ENCODE data around the gene DDX39B.
A peak's percentile ranks its signal among the peaks of the same experiment; 100 is the strongest.
"Not testable (repeated sequence)": the region's sequence is repeated elsewhere in the genome, so short reads cannot be mapped to it uniquely, and the experiment has no call there.

DDX39B gene

DNA sequence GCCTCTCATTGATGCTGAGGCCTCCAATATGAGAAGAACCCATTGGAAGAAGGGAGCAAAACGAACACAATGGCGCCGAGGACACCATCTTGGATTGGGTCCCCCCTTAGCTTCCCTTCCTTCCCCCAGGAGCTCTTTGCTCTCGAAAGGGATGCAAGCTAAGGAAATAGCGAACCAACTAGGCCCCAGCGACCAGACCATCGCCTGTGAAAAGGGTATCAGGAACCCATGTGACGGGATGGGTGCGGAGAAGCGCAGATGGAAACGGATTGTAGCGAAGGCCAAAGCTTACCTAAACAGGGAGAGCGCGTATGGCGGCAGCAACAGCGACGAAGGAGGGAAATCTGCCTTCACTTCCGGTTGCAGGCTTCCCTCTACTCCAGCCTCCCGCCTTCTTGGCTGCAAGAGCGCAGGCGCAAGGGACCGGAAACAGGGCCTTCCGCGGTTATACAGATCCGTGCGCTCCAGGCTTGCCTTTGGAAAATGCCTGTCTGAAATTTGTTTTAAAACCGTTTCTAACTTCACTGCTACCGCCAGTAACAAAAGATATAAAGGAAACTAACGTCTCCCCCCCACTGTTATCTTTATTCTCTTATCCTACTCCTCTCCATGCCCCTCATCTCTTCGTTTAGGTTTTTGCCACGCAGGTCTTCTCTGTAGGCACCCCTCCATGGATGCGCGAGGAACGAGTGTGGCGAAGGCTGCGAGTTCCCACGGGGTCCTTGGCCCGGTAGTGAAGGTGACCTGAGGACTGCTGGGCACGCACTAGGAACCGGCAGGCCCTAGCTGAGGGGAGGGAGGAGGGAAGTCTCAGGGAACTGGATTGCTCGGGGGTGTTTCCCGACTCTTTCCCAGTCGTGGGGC is at the start of gene DDX39B:
TSS of gene DDX39B (minus strand) at position 346 of the 864 bp plus-strand sequence. CDS start 1,471 bp downstream, outside the sequence.
- DNase-seq = peak; percentile 87

DNA sequence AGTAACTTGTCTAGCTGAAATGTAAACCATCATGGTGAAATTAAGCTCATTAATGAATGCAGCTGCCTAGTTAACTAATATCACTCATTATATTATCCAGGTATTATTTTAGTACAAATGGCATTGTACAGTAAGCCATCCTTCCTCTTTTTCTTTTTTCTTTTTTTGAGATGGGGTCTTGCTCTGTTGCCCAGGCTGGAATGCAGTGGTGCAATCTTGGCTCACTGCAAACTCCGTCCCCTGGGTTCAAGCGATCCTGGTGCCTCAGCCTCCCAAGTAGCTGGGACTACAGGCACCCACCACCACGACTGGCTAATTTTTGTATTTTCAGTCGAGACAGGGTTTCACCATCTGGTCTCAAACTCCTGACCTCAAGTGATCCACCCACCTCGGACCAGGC is 48.9 kb upstream of the DDX39B start:
- not testable (repeated sequence) for DNase-seq

DNA sequence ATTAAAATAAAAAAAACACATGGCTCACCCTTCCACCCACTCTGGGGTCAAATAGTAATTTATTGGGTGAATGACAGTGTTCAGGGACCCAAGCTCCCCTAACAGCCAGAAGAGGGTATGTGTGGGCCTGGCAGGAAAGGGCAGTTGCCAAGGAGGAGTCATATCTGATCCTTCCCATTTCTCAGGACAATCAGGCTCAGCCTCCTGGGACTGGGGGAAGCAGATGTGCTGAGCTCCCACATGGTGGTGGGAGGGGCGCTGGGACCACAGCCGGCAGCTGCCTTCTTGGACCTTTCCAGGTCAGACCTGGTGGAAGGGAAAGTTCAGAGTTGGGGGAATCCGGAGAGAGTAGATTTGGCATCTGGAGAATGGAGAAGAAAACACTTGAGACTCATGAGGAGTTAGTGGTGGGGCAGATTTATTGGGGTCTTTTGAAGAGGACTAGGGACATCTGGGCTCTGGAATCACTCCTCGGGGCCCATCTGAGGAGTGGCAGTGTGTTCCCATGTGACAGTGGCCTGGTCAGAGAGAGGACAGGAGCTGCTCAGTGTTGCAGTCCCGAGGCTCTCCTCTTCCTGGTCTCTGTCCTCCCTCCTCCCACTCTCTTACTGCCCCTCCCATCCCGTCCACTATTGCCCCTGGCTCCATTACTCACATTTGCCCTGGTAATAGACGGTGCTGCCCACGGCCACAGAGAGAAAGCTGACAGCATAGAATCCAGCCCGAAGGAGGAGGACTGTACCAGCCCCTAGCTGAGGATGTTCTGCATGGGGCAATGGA is 47.3 kb upstream of the DDX39B start:
- DNase-seq = no peak

DNA sequence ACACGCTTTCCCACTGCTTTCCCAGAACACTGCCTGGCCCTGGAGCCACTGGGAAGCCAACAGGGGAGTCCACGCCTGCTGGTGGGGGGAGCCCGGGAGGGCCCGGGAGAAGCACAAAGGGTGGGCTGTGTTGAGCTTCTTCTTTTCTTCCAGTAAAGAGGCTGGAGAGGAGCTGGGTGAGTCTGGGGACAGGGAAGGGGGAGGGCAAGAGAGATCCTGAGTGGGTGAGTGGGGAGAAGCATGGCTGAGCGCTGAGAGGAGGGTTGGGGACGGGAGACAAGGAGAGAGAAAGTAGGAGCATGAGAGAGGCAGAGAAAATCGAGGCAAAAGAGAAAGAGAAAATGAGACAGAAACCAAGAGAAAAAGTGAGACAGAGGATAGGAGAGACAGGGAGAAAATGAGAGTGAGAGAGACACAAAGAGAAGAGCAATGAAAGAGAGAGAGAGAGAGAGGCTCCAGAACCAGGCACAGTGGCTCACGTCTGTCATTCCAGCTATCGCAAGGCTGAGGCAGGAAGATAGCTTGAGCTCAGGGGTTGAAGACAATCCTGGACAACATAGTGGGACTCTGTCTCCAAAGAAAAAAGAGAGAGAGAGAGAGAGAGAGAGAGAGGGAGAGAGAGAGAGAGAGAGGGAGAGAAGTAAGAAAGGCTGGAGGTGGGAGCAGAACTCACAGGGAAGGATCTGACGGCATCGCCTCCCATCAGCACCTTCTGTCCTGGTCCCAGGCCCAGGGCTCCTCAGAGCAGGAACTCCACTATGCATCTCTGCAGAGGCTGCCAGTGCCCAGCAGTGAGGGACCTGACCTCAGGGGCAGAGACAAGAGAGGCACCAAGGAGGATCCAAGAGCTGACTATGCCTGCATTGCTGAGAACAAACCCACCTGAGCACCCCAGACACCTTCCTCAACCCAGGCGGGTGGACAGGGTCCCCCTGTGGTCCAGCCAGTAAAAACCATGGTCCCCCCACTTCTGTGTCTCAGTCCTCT is 46.3 kb upstream of the DDX39B start:
- DNase-seq = no peak

DNA sequence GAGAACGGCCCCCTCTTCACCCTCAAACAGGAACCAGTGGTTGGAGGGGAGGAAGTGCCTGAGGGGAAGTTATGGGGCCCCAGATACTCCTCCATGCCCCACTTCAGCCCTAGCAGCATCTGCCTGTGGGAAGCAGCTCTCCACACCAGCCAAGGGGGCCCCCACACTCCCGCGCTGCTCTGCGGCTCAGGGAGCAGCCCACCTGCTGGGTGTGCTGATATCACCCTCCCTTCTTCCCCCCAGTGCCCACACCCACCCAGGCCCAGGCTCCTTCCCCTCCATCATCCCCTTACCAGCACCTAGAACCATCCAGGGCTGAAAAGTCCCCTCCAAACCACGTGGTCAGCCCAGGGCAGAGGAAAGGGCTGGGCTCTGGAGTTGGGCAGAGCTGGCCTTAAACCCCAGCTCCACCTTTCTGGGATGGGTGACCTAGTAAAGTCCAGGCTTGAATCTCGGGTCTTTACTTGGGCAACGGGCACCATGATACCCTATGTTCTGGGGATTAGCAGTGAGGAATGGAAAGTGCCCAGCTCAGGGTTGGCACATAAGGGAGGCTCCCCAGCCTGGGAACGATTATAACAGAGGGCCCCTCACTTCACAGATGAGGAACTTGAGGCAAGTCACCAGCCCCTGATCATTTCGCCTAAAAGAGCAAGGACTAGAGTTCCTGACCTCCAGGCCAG is 44.9 kb upstream of the DDX39B start:
- no peak for DNase-seq

DNA sequence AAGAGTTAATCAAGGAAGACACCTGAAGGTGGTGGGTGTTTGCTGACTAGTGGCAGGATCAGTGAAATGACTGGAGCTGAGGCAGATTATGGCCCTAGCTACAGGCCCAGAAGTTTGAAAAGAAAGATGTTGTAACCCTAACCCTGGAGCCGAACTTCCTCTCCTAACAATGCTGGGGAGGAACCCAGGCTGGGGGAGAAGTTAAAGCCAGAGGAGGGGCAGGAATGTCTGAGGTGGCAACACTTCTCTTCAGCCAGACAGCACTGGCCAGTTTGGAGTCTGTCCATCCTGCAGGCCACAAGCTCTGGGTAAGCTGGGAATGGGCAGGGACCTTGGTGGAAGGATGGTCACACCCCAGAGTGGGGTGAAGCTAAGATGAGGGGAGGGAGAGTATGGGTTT is 44.2 kb upstream of the DDX39B start, which contains the start of gene LST1:
TSS of gene LST1 (plus strand) at position 270 of the 400 bp plus-strand sequence. CDS start 1,023 bp downstream, outside the sequence.
- DNase-seq = no peak

DNA sequence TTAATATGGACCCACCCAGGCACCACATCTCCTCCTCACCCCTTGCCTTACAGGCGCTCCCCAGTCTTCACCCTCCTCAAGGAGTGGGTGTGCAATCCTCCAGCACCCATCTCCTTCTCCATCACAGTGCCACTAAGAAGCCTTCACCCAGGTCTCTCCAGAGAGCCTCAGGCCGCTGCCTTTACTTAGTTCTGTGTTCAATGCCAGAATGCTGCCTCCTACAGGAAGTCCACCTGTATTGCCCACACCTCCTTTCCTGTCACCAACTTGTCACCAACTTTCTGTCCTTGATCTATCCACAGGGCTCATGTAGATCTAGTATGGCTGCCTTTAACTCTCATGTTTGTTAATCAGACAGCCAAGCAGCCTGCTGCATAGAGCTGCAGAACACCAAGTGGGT is 43.7 kb upstream of the DDX39B start:
- peak; percentile 2 for DNase-seq

DNA sequence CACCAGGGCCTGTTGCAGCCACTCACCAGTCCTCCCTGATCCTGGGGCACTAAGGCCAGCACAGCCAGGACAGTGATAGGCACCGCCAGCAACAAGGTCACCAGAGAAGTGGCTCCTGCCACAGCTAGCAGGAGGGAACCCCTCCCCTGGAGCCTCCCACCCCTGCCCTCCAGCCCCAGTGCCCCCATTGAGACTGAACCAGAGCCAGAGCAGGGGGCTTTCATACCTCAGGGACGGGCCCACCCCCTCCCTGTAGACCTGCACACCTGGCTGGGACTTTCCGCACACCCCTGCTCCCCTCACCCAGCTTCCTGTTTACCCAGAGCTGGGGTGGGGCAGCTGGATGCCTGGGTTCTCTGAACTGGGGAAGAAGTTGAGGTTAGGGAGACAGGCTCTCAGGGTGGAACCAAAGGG is 40.4 kb upstream of the DDX39B start, which contains the start of gene LTB:
TSS of gene LTB (minus strand) at position 195 of the 414 bp plus-strand sequence. CDS start at position 188, 7 bp downstream.
- no peak for DNase-seq

DNA sequence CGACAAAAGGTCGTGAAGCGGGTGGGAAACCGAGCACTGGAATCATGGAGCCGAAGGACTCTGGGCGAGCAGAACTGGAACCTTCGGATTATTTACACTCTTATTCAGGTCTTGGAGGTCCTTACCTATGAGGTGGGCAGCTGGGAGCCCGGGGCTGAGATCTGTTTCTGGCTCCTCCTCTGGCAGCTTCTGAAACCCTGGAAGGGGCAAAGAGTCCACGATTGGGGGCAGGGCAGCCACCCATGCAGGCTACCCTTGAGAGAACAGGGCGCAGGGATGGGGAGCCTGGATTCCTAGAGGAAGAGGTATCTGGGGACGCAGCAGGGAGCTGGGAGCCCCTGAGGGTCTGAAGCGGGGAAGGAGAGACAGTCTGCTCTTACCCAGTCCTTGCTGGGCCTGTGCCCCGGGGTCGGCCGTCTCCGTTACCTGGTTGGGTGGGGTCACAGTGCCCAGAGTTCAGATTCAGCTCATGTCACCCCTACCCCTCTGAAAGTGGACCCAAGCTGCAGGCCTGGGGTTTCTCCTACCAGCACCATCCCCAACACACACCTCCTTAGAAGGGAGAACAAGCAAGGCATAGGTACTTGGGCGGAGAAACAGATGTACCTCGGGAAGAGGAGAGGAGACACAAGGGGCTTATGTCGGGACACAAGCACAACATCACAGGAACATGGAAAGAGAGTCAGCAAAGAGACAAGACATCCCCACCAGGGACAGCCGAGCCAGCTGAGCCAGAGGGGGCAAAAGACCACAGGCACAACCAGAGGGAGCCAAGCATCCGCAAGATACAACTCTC is 39.8 kb upstream of the DDX39B start:
- no peak for DNase-seq

DNA sequence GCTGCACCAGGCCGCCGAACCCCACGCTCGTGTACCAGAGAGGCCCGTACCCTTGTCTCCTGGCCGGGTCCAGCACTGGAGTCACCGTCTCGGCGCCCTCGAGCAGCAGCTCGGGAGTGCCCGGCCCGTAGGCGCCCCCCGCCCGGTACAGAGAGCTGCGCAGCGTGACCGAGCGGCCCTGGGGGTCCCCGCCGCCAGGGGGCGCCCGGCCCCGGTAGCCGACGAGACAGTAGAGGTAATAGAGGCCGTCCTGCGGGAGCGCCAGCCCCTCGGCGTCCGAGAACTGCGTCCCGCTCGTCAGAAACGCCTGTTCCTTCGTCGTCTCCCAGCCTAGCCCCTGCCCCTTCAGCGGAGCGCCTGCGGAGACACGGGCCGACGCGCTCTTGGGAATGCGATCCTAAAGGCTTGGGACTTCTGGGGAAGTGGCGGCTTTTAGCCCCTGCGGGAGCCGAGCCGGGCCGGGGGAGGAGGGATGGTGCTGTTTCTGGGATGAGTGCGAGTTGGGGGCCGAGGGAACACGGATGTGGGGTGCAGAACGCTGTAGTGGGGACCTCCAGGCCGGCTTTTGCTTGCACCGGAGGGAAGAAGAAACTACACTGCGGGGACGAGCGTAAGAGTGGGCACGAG is 39.1 kb upstream of the DDX39B start:
- peak; percentile 46 for DNase-seq

DNA sequence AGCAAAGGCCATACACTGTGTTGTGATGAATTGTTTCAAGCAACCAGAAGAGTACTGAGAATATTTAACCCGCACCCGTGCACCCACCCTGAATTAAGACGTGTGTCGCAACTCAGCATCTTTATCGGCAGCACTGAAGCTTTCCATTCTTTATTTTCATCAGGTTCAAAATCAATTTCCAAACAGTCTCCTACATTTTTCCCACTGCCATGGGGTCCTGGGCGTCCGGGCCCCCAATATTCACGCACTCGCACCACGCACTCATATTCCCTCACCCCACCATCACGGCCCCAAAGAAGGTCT is 38.6 kb upstream of the DDX39B start:
- no peak for DNase-seq

DNA sequence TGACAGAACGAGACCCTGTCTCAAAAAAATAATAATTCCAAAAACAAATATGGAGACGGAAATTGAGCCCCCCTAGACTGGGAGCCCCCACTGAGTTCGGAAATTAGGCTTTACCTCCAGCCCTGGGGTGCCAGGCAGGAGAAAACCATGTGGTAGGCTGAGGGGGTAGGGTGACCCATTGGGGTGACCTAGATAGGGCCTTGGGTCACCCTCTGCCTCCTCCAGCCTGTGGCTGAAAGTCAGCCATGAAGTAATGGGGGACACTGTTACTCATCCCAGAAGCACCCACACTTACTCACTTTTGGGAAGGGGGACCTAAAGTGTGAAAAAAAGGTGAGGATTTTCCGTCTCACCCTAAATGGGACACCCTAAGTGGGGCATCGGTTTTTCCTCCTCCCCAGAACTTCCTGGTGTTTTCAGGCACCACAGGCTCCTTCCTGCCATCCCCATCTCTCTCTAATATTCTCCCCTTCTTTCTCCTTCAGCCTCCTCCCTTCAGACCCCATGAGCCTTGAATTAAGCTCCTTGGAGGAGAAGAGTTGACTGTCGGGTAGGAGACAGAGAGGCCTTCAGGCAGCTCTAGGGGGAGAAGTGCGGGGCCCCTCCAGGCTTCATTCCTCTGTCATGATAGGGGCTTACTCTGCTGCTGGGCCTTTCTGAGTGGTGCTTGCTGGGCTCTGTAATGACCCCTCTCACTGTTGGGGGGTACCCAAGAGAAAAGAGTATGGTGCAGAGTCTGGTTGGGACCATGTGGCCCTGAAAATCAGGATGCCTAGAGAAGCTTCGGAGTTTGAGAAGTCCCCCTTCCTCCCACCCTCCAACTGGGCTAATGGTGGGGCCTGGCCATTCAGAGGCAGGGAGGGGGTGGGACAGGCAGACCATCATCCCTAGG is 38.0 kb upstream of the DDX39B start:
- no peak for DNase-seq

DNA sequence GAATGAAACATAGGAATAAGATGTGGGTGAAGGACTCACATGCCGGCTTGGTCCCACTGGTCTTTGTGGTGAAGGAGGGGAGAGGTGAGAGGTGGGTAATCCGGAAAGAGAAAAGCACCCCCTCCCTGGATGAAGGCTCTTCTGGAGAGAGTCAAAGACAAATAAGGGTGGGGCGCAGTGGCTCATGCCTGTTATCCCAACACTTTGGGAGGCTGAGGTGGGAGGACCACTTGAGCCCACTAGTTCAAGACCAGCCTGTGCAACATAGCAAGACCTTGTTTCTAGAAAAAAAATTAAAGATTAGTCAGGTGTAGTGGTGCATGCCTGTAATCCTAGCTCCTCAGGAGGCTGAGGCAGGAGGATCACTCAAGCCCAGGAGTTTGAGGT is 37.3 kb upstream of the DDX39B start:
- no peak for DNase-seq

DNA sequence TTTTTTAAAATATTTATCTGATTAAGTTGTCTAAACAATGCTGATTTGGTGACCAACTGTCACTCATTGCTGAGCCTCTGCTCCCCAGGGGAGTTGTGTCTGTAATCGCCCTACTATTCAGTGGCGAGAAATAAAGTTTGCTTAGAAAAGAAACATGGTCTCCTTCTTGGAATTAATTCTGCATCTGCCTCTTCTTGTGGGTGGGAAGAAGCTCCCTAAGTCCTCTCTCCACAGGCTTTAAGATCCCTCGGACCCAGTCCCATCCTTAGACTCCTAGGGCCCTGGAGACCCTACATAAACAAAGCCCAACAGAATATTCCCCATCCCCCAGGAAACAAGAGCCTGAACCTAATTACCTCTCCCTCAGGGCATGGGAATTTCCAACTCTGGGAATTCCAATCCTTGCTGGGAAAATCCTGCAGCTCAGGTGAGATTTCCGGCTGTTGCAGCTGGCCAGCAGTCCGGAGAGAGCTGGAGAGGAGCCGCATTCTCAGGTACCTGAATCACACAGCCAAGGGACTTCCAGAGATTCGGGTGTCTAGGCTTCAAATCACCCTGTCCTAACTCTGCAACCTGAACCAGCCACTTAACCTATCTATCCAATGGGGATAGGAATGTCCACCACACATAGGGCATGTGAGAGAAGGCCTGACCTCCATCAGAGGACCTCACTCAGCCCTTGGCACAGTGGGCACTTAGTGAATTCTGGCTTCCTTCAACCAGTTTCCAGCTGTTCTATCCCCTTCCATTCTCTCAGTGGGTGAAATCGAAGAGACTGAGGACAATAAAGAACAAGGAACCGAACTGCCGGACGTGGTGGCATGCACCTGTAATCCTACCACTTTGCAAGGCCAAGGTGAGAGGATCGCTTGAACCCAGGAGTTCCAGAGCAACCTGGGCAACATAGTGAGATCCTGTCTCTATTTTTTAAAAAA is 36.6 kb upstream of the DDX39B start:
- DNase-seq = no peak

DNA sequence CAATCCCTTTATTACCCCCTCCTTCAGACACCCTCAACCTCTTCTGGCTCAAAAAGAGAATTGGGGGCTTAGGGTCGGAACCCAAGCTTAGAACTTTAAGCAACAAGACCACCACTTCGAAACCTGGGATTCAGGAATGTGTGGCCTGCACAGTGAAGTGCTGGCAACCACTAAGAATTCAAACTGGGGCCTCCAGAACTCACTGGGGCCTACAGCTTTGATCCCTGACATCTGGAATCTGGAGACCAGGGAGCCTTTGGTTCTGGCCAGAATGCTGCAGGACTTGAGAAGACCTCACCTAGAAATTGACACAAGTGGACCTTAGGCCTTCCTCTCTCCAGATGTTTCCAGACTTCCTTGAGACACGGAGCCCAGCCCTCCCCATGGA is 35.8 kb upstream of the DDX39B start:
- no peak for DNase-seq

DNA sequence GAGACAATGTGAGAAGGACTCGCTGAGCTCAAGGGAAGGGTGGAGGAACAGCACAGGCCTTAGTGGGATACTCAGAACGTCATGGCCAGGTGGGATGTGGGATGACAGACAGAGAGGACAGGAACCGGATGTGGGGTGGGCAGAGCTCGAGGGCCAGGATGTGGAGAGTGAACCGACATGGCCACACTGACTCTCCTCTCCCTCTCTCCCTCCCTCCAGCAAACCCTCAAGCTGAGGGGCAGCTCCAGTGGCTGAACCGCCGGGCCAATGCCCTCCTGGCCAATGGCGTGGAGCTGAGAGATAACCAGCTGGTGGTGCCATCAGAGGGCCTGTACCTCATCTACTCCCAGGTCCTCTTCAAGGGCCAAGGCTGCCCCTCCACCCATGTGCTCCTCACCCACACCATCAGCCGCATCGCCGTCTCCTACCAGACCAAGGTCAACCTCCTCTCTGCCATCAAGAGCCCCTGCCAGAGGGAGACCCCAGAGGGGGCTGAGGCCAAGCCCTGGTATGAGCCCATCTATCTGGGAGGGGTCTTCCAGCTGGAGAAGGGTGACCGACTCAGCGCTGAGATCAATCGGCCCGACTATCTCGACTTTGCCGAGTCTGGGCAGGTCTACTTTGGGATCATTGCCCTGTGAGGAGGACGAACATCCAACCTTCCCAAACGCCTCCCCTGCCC is 35.2 kb upstream of the DDX39B start:
- no peak for DNase-seq

DNA sequence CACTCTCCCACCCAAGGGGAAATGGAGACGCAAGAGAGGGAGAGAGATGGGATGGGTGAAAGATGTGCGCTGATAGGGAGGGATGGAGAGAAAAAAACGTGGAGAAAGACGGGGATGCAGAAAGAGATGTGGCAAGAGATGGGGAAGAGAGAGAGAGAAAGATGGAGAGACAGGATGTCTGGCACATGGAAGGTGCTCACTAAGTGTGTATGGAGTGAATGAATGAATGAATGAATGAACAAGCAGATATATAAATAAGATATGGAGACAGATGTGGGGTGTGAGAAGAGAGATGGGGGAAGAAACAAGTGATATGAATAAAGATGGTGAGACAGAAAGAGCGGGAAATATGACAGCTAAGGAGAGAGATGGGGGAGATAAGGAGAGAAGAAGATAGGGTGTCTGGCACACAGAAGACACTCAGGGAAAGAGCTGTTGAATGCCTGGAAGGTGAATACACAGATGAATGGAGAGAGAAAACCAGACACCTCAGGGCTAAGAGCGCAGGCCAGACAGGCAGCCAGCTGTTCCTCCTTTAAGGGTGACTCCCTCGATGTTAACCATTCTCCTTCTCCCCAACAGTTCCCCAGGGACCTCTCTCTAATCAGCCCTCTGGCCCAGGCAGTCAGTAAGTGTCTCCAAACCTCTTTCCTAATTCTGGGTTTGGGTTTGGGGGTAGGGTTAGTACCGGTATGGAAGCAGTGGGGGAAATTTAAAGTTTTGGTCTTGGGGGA is 34.3 kb upstream of the DDX39B start:
- DNase-seq = no peak

Measured in NCI-H1694 (cell line).